Dermis blood vessel endothelial cell (primary cell): ENCODE measurements around the gene TEX22. TPM values are rescaled to one million over a fixed set of nuclear protein-coding genes. Genes with fewer than 3 reads are reported as not detected.
A peak's percentile ranks its signal among the peaks of the same experiment; 100 is the strongest.
"Not testable (repeated sequence)": the region's sequence is repeated elsewhere in the genome, so short reads cannot be mapped to it uniquely, and the experiment has no call there.

Experiments used
- DNase-seq: peaks from one replicate; pipeline ENCODE4 v3.0.0; 2010
- total RNA-seq: library from RNA; depleted of rRNA; stranded (reverse); fragments of >200 nt; gene quantifications from 2 replicates; pipeline ENCODE4 v1.2.3, GENCODE V29; 2014

Gene TEX22
- 0.05 and 0.17 TPM in 2 replicates for total RNA-seq

GRCh38 chr14:105398044-105398725, at the start of gene TEX22:
Gene TEX22, plus strand, starts transcription at chr14:105398538. Its CDS starts 803 bp downstream, at chr14:105399341.
- peak; percentile 89 for DNase-seq

- no peak for DNase-seq
Measured at GRCh38 chr14:105348945-105349699, 49.2 kb upstream of the TEX22 start.

GRCh38 chr14:105349992-105350391, 48.3 kb upstream of the TEX22 start:
- no peak for DNase-seq

GRCh38 chr14:105350450-105351244, 47.7 kb upstream of the TEX22 start:
- no peak for DNase-seq

- no peak for DNase-seq
Measured at GRCh38 chr14:105351410-105351809, 46.9 kb upstream of the TEX22 start.

- peak; percentile 95 for DNase-seq
Measured at GRCh38 chr14:105351920-105352851, 46.2 kb upstream of the TEX22 start.

- DNase-seq: no peak
Measured at GRCh38 chr14:105353136-105353535, 45.2 kb upstream of the TEX22 start.

GRCh38 chr14:105354541-105354940, 43.8 kb upstream of the TEX22 start:
- no peak for DNase-seq

GRCh38 chr14:105355049-105355575, 43.2 kb upstream of the TEX22 start:
- no peak for DNase-seq

GRCh38 chr14:105355850-105356604, 42.3 kb upstream of the TEX22 start:
- no peak for DNase-seq

GRCh38 chr14:105356927-105357326, 41.4 kb upstream of the TEX22 start:
- DNase-seq: no peak

GRCh38 chr14:105357626-105358025, 40.7 kb upstream of the TEX22 start:
- no peak for DNase-seq

- no peak for DNase-seq
Measured at GRCh38 chr14:105358140-105358846, 40.0 kb upstream of the TEX22 start.

- DNase-seq: no peak
Measured at GRCh38 chr14:105358943-105359342, 39.4 kb upstream of the TEX22 start.

GRCh38 chr14:105361412-105361811, 36.9 kb upstream of the TEX22 start:
- DNase-seq: not testable (repeated sequence)

GRCh38 chr14:105363847-105364708, 34.3 kb upstream of the TEX22 start:
- peak; percentile 14 for DNase-seq

GRCh38 chr14:105365101-105365500, 33.2 kb upstream of the TEX22 start:
- no peak for DNase-seq

- DNase-seq: no peak
Measured at GRCh38 chr14:105365681-105366080, 32.7 kb upstream of the TEX22 start.

GRCh38 chr14:105366386-105367074, 31.8 kb upstream of the TEX22 start:
- DNase-seq: no peak
